ENCODE results near the gene ETV2. TPM values are rescaled to one million over a fixed set of nuclear protein-coding genes. Genes with fewer than 3 reads are reported as not detected.

Gene ETV2
- total RNA-seq, 1 experiment from 2014 or later, result 1.5 TPM

- no peaks in the 10 kb centered on the region for H3K9me2 ChIP-seq (ENCODE audit: insufficient read depth)
These were observed 4.4 kb upstream of the ETV2 start for GRCh38 chr19:35637165-35637564.

GRCh38 chr19:35639321-35639639 is 2.3 kb upstream of the ETV2 start:
- DNase-seq (ENCODE audit: low read depth, low spot score), result no peak
- Histone ChIP-seq H3K4me1 (ENCODE audit: control insufficient read depth in 1 of 2, insufficient read depth in 2 of 2, low read length in 2 of 2) (peaks cover 0 to 24% of the 10 kb centered on the region in 2 experiments; a peak in 1 of 4 replicates), H3K9me3 (ENCODE audit: control insufficient read depth in 1 of 2, insufficient read depth in 1 of 2, low read depth in 1 of 2, low read length in 2 of 2) (no peaks in the 10 kb centered on the region), H3K9me2 (ENCODE audit: insufficient read depth) (no peaks in the 10 kb centered on the region), H3K36me3 (ENCODE audit: control insufficient read depth in 1 of 2, insufficient read depth in 2 of 2, low read length in 2 of 2) (peaks cover 9 to 16% of the 10 kb centered on the region in 2 experiments; a peak in 2 of 4 replicates), H3K79me2 (ENCODE audit: insufficient read depth, low read length) (no peaks in the 10 kb centered on the region), H3K4me2 (ENCODE audit: low read length) (no peak overlapping the region), H3K9ac (ENCODE audit: low read length) (no peak overlapping the region), H3K27me3 (ENCODE audit: insufficient read depth, low read length) (no peaks in the 10 kb centered on the region), H4K20me1 (ENCODE audit: insufficient read depth) (no peaks in the 10 kb centered on the region), H2AFZ (ENCODE audit: low read depth, low read length, poor library complexity, severe bottlenecking) (no peak overlapping the region), H3K4me3 (replicated peaks in 1 of 2; ENCODE audit: low read depth in 1 of 2, low read length in 2 of 2) (no peak overlapping the region), H3K27ac (ENCODE audit: low read depth, low read length) (no peak overlapping the region)
- intact Hi-C loops (cut with micrococcal nuclease), result no loop called here
- no peak for TF ChIP-seq EZH2phosphoT487 (IDR thresholded peaks at IDR 0.05; ENCODE audit: borderline replicate concordance)
- no peak for TF ChIP-seq FOSL1 (IDR thresholded peaks at IDR 0.05; ENCODE audit: low read depth)
- TF ChIP-seq SIN3A (IDR thresholded peaks at IDR 0.05; ENCODE audit: low read depth), result no peak
- no peak for TF ChIP-seq EZH2 (IDR thresholded peaks at IDR 0.05)
- TF ChIP-seq JUND (IDR thresholded peaks at IDR 0.05), result no peak
- TF ChIP-seq YY1 (IDR thresholded peaks at IDR 0.05; ENCODE audit: extremely low read depth, insufficient replicate concordance, low read depth, low read length), result no peak
- TF ChIP-seq TCF7L2 (IDR thresholded peaks at IDR 0.05; ENCODE audit: borderline replicate concordance, extremely low read depth, insufficient read depth, insufficient read length), result no peak
- TF ChIP-seq ZFX (IDR thresholded peaks at IDR 0.05), result no peak
- no peak for TF ChIP-seq ZBTB33 (IDR thresholded peaks at IDR 0.05; ENCODE audit: extremely low read depth, insufficient replicate concordance, low read length)
- TF ChIP-seq ELF1 (IDR thresholded peaks at IDR 0.05; ENCODE audit: borderline replicate concordance, low read depth), result no peak
- TF ChIP-seq POLR2AphosphoS5 (IDR thresholded peaks at IDR 0.05; ENCODE audit: low read depth, low read length), result no peak
- TF ChIP-seq EGR1 (IDR thresholded peaks at IDR 0.05; ENCODE audit: low read depth), result no peak
- TF ChIP-seq POLR2A (IDR thresholded peaks at IDR 0.05; ENCODE audit: borderline replicate concordance, extremely low read depth, insufficient read depth, insufficient read length), result no peak
- no peak for TF ChIP-seq REST (IDR thresholded peaks at IDR 0.05; ENCODE audit: low read depth)
- TF ChIP-seq SRF (IDR thresholded peaks at IDR 0.05; ENCODE audit: low read depth), result no peak
- no peak for ATAC-seq
- RAD21 ChIA-PET (ENCODE audit: low non-redundant PET in 1 of 2, low total read pairs in 2 of 2, uncharacterized antibody in 2 of 2, unreplicated experiment in 2 of 2), result no interaction called here
- no TSS peak for BruUV-seq (replicated peaks)
- CTCF ChIA-PET, result no interaction called here
- POLR2A ChIA-PET, result interaction anchor here (0.6 kb wide), 1 partner anchor 264 kb away, joined by 5 read pairs; no protein-coding TSS in a partner anchor

More at GRCh38 chr19:35637165-35637564, 4.4 kb upstream of the ETV2 start:
- Histone ChIP-seq H3K27ac (ENCODE audit: low read depth, low read length) (no peak overlapping the region), H3K9me3 (ENCODE audit: control insufficient read depth in 1 of 2, insufficient read depth in 1 of 2, low read depth in 1 of 2, low read length in 2 of 2) (no peaks in the 10 kb centered on the region), H3K79me2 (ENCODE audit: insufficient read depth, low read length) (no peaks in the 10 kb centered on the region), H4K20me1 (ENCODE audit: insufficient read depth) (no peaks in the 10 kb centered on the region), H3K36me3 (ENCODE audit: control insufficient read depth in 1 of 2, insufficient read depth in 2 of 2, low read length in 2 of 2) (peaks cover 21 to 25% of the 10 kb centered on the region in 2 experiments; a peak in 3 of 4 replicates), H3K4me2 (ENCODE audit: low read length) (no peak overlapping the region), H3K4me3 (replicated peaks in 1 of 2; ENCODE audit: low read depth in 1 of 2, low read length in 2 of 2) (no peak overlapping the region), H3K9ac (ENCODE audit: low read length) (no peak overlapping the region), H3K27me3 (ENCODE audit: insufficient read depth, low read length) (no peaks in the 10 kb centered on the region), H2AFZ (ENCODE audit: low read depth, low read length, poor library complexity, severe bottlenecking) (no peak overlapping the region), H3K4me1 (ENCODE audit: control insufficient read depth in 1 of 2, insufficient read depth in 2 of 2, low read length in 2 of 2) (0 out of 4 replicates have a peak, but pooled peaks cover 0 to 4% of the 10 kb centered on the region in 2 experiments)
- ChIA-PET CTCF (no interaction called here), RAD21 (ENCODE audit: low non-redundant PET in 1 of 2, low total read pairs in 2 of 2, uncharacterized antibody in 2 of 2, unreplicated experiment in 2 of 2) (no interaction called here), POLR2A (interaction anchor here (0.7 kb wide), 1 partner anchor 11 kb away, joined by 3 read pairs; the partner anchor contains the start of gene COX6B1)
- intact Hi-C loops (cut with micrococcal nuclease), result no loop called here
- ATAC-seq, result no peak
- DNase-seq (ENCODE audit: low read depth, low spot score), result no peak
- TF ChIP-seq CEBPB (IDR thresholded peaks at IDR 0.05; ENCODE audit: low read depth) (no peak), EGR1 (IDR thresholded peaks at IDR 0.05; ENCODE audit: low read depth) (no peak), JUND (IDR thresholded peaks at IDR 0.05) (no peak)
- no TSS peak for BruUV-seq (replicated peaks)

Measured in HCT116 (cell line).